Keratinocyte (primary cell): ENCODE results near the gene FGF2.

Source experiments
- CTCF ChIP-seq, 3 experiments: IDR thresholded peaks in 1 of 3; conservative IDR thresholded peaks in 1 of 3; optimal IDR thresholded peaks in 1 of 3; 2 replicates in 2 of 3; 3 replicates in 1 of 3; pipeline versions ENCODE3 to v1.5.1; 2011; ENCODE audit warnings: low read length in 3 of 3, mild to moderate bottlenecking in 3 of 3, moderate library complexity in 2 of 3, control low read depth in 1 of 3, inconsistent platforms in 1 of 3; ENCODE audit not compliant: insufficient read depth in 2 of 3; ENCODE audit errors: extremely low read depth in 1 of 3
- EZH2 ChIP-seq: IDR thresholded peaks from one replicate; pipeline ENCODE4 v1.6.1; 2012; ENCODE audit warnings: inconsistent platforms, mild to moderate bottlenecking, low read length, moderate library complexity

GRCh38 chr4:122906859-122907305 is 80.3 kb downstream of the FGF2 start:
- no peak for TF ChIP-seq CTCF (optimal IDR thresholded peaks at IDR 0.05 in 1 of 3, IDR thresholded peaks at IDR 0.05 in 1 of 3, conservative IDR thresholded peaks at IDR 0.05 in 1 of 3; ENCODE audit: extremely low read depth in 1 of 3, insufficient read depth in 2 of 3, low read length in 3 of 3)
- TF ChIP-seq EZH2, result no peak
